Liver (tissue), 9 donors: ENCODE measurements around the gene SH2D5. TPM values are rescaled to one million over a fixed set of nuclear protein-coding genes. Genes with fewer than 3 reads are reported as not detected.

ENCODE experiments used
- DNase-seq: peaks from one replicate; pipeline ENCODE4 v3.0.0-alpha.2; 2017; ENCODE audit warnings: low spot score
- H3K27ac ChIP-seq, 2 donors: one replicate each; pipeline ENCODE4 v1.7.0; 2013; ENCODE audit warnings: inconsistent platforms in 2 of 2, low read length in 2 of 2, control low read depth in 1 of 2, low read depth in 1 of 2, mild to moderate bottlenecking in 1 of 2
- H3K27me3 ChIP-seq, 4 donors: one replicate each; pipeline versions ENCODE4 v1.6.1 to v1.7.0; 2013; ENCODE audit warnings: low read length in 3 of 4, inconsistent platforms in 1 of 4, mild to moderate bottlenecking in 1 of 4, moderate library complexity in 1 of 4; ENCODE audit not compliant: control insufficient read depth in 4 of 4, insufficient read depth in 4 of 4
- H3K36me3 ChIP-seq, 4 donors: one replicate each; pipeline versions ENCODE4 v1.6.1 to v1.7.0; 2013; ENCODE audit warnings: low read length in 3 of 4, mild to moderate bottlenecking in 3 of 4, low read depth in 1 of 4, moderate library complexity in 1 of 4; ENCODE audit not compliant: control insufficient read depth in 4 of 4, insufficient read depth in 3 of 4
- H3K4me1 ChIP-seq, 4 donors: one replicate each; pipeline versions ENCODE4 v1.6.1 to v1.7.0; 2013; ENCODE audit warnings: low read length in 3 of 4, mild to moderate bottlenecking in 3 of 4, moderate library complexity in 1 of 4; ENCODE audit not compliant: control insufficient read depth in 4 of 4, insufficient read depth in 4 of 4
- H3K4me3 ChIP-seq, 3 donors: one replicate each; pipeline versions ENCODE4 v1.6.1 to v1.7.0; 2013; ENCODE audit warnings: low read length in 3 of 3, control low read depth in 1 of 3, low read depth in 1 of 3, mild to moderate bottlenecking in 1 of 3
- H3K9ac ChIP-seq, 2 donors: one replicate each; pipeline ENCODE4 v1.7.0; 2013; ENCODE audit warnings: low read length in 2 of 2, mild to moderate bottlenecking in 2 of 2, moderate library complexity in 2 of 2, control low read depth in 1 of 2, low read depth in 1 of 2
- H3K9me3 ChIP-seq, 4 donors: one replicate each; pipeline versions ENCODE4 v1.6.1 to v1.7.0; 2013; ENCODE audit warnings: low read length in 3 of 4; ENCODE audit not compliant: control insufficient read depth in 4 of 4
- EGR1 ChIP-seq, 2 donors: IDR thresholded peaks; 2 replicates each; pipeline ENCODE4 v1.6.1; 2016 to 2018; ENCODE audit warnings: antibody characterized with exemption in 2 of 2, low read depth in 2 of 2
- FOXA1 ChIP-seq: IDR thresholded peaks from 2 replicates; pipeline ENCODE4 v1.6.1; 2016; ENCODE audit warnings: antibody characterized with exemption
- FOXA2 ChIP-seq: IDR thresholded peaks from 2 replicates; pipeline ENCODE4 v1.6.1; 2016; ENCODE audit warnings: antibody characterized with exemption
- GABPA ChIP-seq, 2 donors: IDR thresholded peaks in 1 of 2; conservative IDR thresholded peaks in 1 of 2; 2 replicates each; pipeline ENCODE4 v1.6.1; 2016; ENCODE audit warnings: antibody characterized with exemption in 2 of 2, mild to moderate bottlenecking in 1 of 2, moderate library complexity in 1 of 2
- HNF4A ChIP-seq, 2 donors: conservative IDR thresholded peaks; 2 replicates each; pipeline ENCODE4 v1.6.1; 2016; ENCODE audit warnings: antibody characterized with exemption in 2 of 2, mild to moderate bottlenecking in 2 of 2
- JUND ChIP-seq, 2 donors: IDR thresholded peaks; 2 replicates each; pipeline ENCODE4 v1.6.1; 2016; ENCODE audit warnings: antibody characterized with exemption in 2 of 2
- NR2F2 ChIP-seq: IDR thresholded peaks from 2 replicates; pipeline ENCODE4 v1.6.1; 2016; ENCODE audit warnings: antibody characterized with exemption
- RAD21 ChIP-seq, 2 donors: IDR thresholded peaks; 2 replicates each; pipeline ENCODE4 v1.6.1; 2016; ENCODE audit warnings: antibody characterized with exemption in 2 of 2, mild to moderate bottlenecking in 2 of 2
- RXRA ChIP-seq, 2 donors: IDR thresholded peaks; 2 replicates each; pipeline ENCODE4 v1.6.1; 2017 to 2018; ENCODE audit warnings: antibody characterized with exemption in 2 of 2, mild to moderate bottlenecking in 1 of 2
- SP1 ChIP-seq: IDR thresholded peaks from 2 replicates; pipeline ENCODE4 v1.6.1; 2018; ENCODE audit warnings: antibody characterized with exemption, mild to moderate bottlenecking
- YY1 ChIP-seq: IDR thresholded peaks from 2 replicates; pipeline ENCODE4 v1.6.1; 2016; ENCODE audit warnings: antibody characterized with exemption, mild to moderate bottlenecking
- WGBS: extraction: QIAGEN DNeasy Blood & Tissue Kit; methylation state at CpG from one replicate; pipeline ENCODE4 v1.1.7; 2013; 5-methylcytosine and 5-hydroxymethylcytosine counted together
- polyA plus RNA-seq, 2 donors: library from polyadenylated mRNA; stranded (reverse) in 1 of 2; unstranded in 1 of 2; fragments of 200-250 nt in 1 of 2; fragments of >200 nt in 1 of 2; fragmentation: Nextera tagmentation in 1 of 2; extraction: Ambion mirVana in 1 of 2; gene quantifications; one replicate each; pipeline versions ENCODE4 v1.2.1 to v1.2.3, GENCODE V29; 2013 to 2015
- total RNA-seq, 2 donors: library from RNA; depleted of rRNA; stranded (reverse); fragments of >200 nt; gene quantifications; one replicate each; pipeline ENCODE4 v1.2.3, GENCODE V29; 2014
- TF ChIP-seq, protein P1 (sequence below): IDR thresholded peaks from 2 replicates; pipeline ENCODE4 v1.6.1; 2016; ENCODE audit warnings: antibody characterized with exemption, mild to moderate bottlenecking
- TF ChIP-seq, protein P2 (sequence below): IDR thresholded peaks from 2 replicates; pipeline ENCODE4 v1.6.1; 2016; ENCODE audit warnings: antibody characterized with exemption
- TF ChIP-seq, protein P3 (sequence below): fragments of 150-350 bp; IDR thresholded peaks from 2 replicates; pipeline ENCODE4 v1.5.1; 2017; ENCODE audit warnings: improper control_type of control experiment, low read depth, low read length; ENCODE audit not compliant: missing input control
- TF ChIP-seq, protein P4 (sequence below): IDR thresholded peaks from 2 replicates; pipeline ENCODE4 v1.6.1; 2016; ENCODE audit warnings: antibody characterized with exemption
- donor health status: healthy.
- donor health status: healthy.
- donor health status: healthy.
- donor health status: healthy.
- donor health status: healthy.

The SH2D5 gene
- total and polyA plus RNA-seq, 4 donors: 0.05 TPM; not detected in 3

DNA sequence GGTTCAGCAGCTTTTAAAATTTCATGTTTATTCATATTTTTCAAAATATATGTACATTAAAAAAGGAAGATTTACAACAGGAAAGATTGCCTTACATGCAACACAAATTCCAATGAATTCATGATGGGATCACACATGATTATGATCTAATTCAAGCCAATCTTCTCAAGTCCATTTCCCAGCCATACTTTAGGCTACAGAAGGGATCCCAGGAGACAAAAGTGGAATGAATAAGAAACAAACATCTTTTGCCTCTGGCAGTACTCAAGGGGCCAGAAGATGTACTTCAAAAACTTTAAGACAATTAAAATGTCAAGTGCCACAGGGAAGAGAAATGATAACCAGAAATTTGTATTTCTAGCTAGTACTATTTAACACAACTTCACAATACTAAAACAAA, 10.2 kb upstream of the SH2D5 start:
- TF ChIP-seq HNF4A (conservative IDR thresholded peaks at IDR 0.05) (no peak), EGR1 (IDR thresholded peaks at IDR 0.05; ENCODE audit: low read depth in 2 of 2) (no peak), FOXA2 (no peak), YY1 (no peak), FOXA1 (no peak), RAD21 (IDR thresholded peaks at IDR 0.05) (no peak), SP1 (no peak), NR2F2 (no peak)
- TF ChIP-seq, protein P1, sequence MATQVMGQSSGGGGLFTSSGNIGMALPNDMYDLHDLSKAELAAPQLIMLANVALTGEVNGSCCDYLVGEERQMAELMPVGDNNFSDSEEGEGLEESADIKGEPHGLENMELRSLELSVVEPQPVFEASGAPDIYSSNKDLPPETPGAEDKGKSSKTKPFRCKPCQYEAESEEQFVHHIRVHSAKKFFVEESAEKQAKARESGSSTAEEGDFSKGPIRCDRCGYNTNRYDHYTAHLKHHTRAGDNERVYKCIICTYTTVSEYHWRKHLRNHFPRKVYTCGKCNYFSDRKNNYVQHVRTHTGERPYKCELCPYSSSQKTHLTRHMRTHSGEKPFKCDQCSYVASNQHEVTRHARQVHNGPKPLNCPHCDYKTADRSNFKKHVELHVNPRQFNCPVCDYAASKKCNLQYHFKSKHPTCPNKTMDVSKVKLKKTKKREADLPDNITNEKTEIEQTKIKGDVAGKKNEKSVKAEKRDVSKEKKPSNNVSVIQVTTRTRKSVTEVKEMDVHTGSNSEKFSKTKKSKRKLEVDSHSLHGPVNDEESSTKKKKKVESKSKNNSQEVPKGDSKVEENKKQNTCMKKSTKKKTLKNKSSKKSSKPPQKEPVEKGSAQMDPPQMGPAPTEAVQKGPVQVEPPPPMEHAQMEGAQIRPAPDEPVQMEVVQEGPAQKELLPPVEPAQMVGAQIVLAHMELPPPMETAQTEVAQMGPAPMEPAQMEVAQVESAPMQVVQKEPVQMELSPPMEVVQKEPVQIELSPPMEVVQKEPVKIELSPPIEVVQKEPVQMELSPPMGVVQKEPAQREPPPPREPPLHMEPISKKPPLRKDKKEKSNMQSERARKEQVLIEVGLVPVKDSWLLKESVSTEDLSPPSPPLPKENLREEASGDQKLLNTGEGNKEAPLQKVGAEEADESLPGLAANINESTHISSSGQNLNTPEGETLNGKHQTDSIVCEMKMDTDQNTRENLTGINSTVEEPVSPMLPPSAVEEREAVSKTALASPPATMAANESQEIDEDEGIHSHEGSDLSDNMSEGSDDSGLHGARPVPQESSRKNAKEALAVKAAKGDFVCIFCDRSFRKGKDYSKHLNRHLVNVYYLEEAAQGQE: no peak
- TF ChIP-seq, protein P2, sequence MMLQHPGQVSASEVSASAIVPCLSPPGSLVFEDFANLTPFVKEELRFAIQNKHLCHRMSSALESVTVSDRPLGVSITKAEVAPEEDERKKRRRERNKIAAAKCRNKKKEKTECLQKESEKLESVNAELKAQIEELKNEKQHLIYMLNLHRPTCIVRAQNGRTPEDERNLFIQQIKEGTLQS: no peak
- TF ChIP-seq, protein P3, sequence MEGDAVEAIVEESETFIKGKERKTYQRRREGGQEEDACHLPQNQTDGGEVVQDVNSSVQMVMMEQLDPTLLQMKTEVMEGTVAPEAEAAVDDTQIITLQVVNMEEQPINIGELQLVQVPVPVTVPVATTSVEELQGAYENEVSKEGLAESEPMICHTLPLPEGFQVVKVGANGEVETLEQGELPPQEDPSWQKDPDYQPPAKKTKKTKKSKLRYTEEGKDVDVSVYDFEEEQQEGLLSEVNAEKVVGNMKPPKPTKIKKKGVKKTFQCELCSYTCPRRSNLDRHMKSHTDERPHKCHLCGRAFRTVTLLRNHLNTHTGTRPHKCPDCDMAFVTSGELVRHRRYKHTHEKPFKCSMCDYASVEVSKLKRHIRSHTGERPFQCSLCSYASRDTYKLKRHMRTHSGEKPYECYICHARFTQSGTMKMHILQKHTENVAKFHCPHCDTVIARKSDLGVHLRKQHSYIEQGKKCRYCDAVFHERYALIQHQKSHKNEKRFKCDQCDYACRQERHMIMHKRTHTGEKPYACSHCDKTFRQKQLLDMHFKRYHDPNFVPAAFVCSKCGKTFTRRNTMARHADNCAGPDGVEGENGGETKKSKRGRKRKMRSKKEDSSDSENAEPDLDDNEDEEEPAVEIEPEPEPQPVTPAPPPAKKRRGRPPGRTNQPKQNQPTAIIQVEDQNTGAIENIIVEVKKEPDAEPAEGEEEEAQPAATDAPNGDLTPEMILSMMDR: no peak
- TF ChIP-seq, protein P4, sequence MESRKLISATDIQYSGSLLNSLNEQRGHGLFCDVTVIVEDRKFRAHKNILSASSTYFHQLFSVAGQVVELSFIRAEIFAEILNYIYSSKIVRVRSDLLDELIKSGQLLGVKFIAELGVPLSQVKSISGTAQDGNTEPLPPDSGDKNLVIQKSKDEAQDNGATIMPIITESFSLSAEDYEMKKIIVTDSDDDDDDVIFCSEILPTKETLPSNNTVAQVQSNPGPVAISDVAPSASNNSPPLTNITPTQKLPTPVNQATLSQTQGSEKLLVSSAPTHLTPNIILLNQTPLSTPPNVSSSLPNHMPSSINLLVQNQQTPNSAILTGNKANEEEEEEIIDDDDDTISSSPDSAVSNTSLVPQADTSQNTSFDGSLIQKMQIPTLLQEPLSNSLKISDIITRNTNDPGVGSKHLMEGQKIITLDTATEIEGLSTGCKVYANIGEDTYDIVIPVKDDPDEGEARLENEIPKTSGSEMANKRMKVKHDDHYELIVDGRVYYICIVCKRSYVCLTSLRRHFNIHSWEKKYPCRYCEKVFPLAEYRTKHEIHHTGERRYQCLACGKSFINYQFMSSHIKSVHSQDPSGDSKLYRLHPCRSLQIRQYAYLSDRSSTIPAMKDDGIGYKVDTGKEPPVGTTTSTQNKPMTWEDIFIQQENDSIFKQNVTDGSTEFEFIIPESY: no peak
- H3K27me3 ChIP-seq: no peaks in the 10 kb centered on the region
- H3K4me3 ChIP-seq: no peak overlapping the region
- no peak for DNase-seq
- no peaks in the 10 kb centered on the region for H3K9me3 ChIP-seq
- H3K9ac ChIP-seq: no peak overlapping the region
- H3K36me3 ChIP-seq: peaks cover 18 to 78% (median 69%) of the 10 kb centered on the region in 4 donors
- no peaks in the 10 kb centered on the region for H3K4me1 ChIP-seq
- no peak overlapping the region for H3K27ac ChIP-seq

DNA sequence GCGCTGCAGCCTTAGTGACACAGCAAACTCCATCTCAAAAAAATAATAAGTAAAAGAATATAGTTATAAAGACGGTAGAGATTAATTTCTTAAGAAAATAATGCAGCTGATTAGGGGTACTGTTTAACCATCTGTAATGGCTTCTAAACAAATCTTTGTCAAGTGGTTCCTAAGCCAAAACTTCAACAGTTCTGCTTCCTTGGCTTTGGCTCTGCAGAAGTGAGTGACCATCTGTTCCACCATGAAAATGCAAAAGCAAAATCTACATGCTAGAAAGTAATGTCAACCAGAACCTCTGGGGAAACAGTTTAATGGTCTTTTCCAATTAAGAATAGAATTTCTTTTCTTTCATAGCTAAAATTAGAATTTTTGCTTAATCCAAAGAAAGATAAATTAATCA, 8.3 kb upstream of the SH2D5 start:
- TF ChIP-seq FOXA2: no peak
- TF ChIP-seq NR2F2: no peak
- TF ChIP-seq RXRA (IDR thresholded peaks at IDR 0.05): no peak
- TF ChIP-seq YY1: no peak
- no peak for TF ChIP-seq SP1
- TF ChIP-seq HNF4A (conservative IDR thresholded peaks at IDR 0.05): no peak
- no peak for TF ChIP-seq FOXA1
- TF ChIP-seq, protein P2: no peak
- no peak for TF ChIP-seq GABPA (IDR thresholded peaks at IDR 0.05 in 1 of 2, conservative IDR thresholded peaks at IDR 0.05 in 1 of 2)
- no peak for TF ChIP-seq JUND (IDR thresholded peaks at IDR 0.05)
- TF ChIP-seq, protein P4: no peak
- Histone ChIP-seq H3K9me3 (no peaks in the 10 kb centered on the region), H3K27me3 (no peaks in the 10 kb centered on the region), H3K4me3 (no peak overlapping the region), H3K9ac (no peak overlapping the region), H3K4me1 (no peaks in the 10 kb centered on the region), H3K36me3 (peaks cover 13 to 66% (median 55%) of the 10 kb centered on the region in 4 donors), H3K27ac (no peak overlapping the region)
- WGBS: 96% methylated on average over 2 of the region's 2 CpGs
- no peak for DNase-seq
